H1 (cell line): ENCODE results near the gene TSNAXIP1.

Experiments used
- ASH2L ChIP-seq: fragments of 200-600, 300-600 bp; sonication (generic); IDR thresholded peaks from one replicate; pipeline ENCODE4 v1.7.1; 2017; ENCODE audit warnings: low read length
- CHD7 ChIP-seq: fragments of 300-600 bp; sonication (generic); IDR thresholded peaks from 2 replicates; pipeline ENCODE4 v1.7.1; 2012; ENCODE audit warnings: low read length, moderate library complexity, mild to moderate bottlenecking, inconsistent platforms; ENCODE audit not compliant: insufficient replicate concordance
- CTCF ChIP-seq, 3 experiments: IDR thresholded peaks; 1 replicate in 2 of 3; 2 replicates in 1 of 3; pipeline versions ENCODE4 v1.5.1 to v1.6.1; 2011; ENCODE audit warnings: low read length in 3 of 3, mild to moderate bottlenecking in 3 of 3, inconsistent platforms in 2 of 3, low read depth in 1 of 3, moderate library complexity in 1 of 3; ENCODE audit not compliant: insufficient read depth in 1 of 3; ENCODE audit errors: control extremely low read depth in 1 of 3
- EGR1 ChIP-seq: IDR thresholded peaks from 2 replicates; pipeline ENCODE4 v1.6.1; 2011; ENCODE audit warnings: low read depth, low read length, borderline replicate concordance
- GABPA ChIP-seq: IDR thresholded peaks from 2 replicates; pipeline ENCODE4 v1.6.1; 2011; ENCODE audit warnings: mild to moderate bottlenecking, low read length, moderate library complexity, borderline replicate concordance; ENCODE audit not compliant: insufficient read depth
- GTF2F1 ChIP-seq: IDR thresholded peaks from 2 replicates; pipeline ENCODE4 v1.6.1; 2012; ENCODE audit warnings: low read depth, low read length, improper control_type of control experiment, borderline replicate concordance
- HDAC6 ChIP-seq: IDR thresholded peaks from one replicate; pipeline ENCODE4 v1.7.1; 2012; ENCODE audit warnings: low read depth, mild to moderate bottlenecking, inconsistent platforms, low read length, moderate library complexity
- JUND ChIP-seq: IDR thresholded peaks from 2 replicates; pipeline ENCODE4 v1.6.1; 2011; ENCODE audit warnings: mild to moderate bottlenecking, improper control_type of control experiment, low read length
- POLR2A ChIP-seq, 2 experiments: IDR thresholded peaks; 1 replicate in 1 of 2; 2 replicates in 1 of 2; pipeline ENCODE4 v1.6.1; 2011; ENCODE audit warnings: low read depth in 2 of 2, low read length in 2 of 2, mild to moderate bottlenecking in 2 of 2; ENCODE audit errors: control extremely low read depth in 1 of 2
- POLR2AphosphoS5 ChIP-seq: IDR thresholded peaks from 2 replicates; pipeline ENCODE4 v1.6.1; 2011; ENCODE audit warnings: low read depth, low read length
- RXRA ChIP-seq: IDR thresholded peaks from 2 replicates; pipeline ENCODE4 v1.6.1; 2011; ENCODE audit warnings: low read depth, mild to moderate bottlenecking, low read length, moderate library complexity; ENCODE audit not compliant: insufficient read depth
- TAF1 ChIP-seq: IDR thresholded peaks from 2 replicates; pipeline ENCODE4 v1.6.1; 2011; ENCODE audit warnings: mild to moderate bottlenecking, low read depth, low read length
- TAF7 ChIP-seq: optimal IDR thresholded peaks from 2 replicates; pipeline ENCODE3; 2011; ENCODE audit warnings: low read depth, mild to moderate bottlenecking, inconsistent platforms, low read length, moderate library complexity, borderline replicate concordance

GRCh38 chr16:67803894-67804293, 2.8 kb upstream of the TSNAXIP1 start:
- no peak for TF ChIP-seq RXRA
- TF ChIP-seq TAF1 = no peak
- TF ChIP-seq ASH2L = no peak
- no peak for TF ChIP-seq CTCF (IDR thresholded peaks at IDR 0.05; ENCODE audit: control extremely low read depth in 1 of 3, insufficient read depth in 1 of 3, low read depth in 1 of 3, low read length in 3 of 3)
- no peak for TF ChIP-seq GTF2F1
- TF ChIP-seq POLR2AphosphoS5 = no peak
- no peak for TF ChIP-seq POLR2A (IDR thresholded peaks at IDR 0.05; ENCODE audit: control extremely low read depth in 1 of 2, low read depth in 2 of 2, low read length in 2 of 2)
- no peak for TF ChIP-seq CHD7
- TF ChIP-seq GABPA = no peak
- no peak for TF ChIP-seq JUND
- no peak for TF ChIP-seq TAF7
- TF ChIP-seq EGR1 = no peak
- no peak for TF ChIP-seq HDAC6
